Tibial nerve (tissue), 3 donors: ENCODE results near the gene C10orf67.

Experiments
- CTCF ChIP-seq, 5 experiments: fragments of 200-600 bp in 3 of 5; fragments of 450-650 bp in 2 of 5; sonication (generic) in 3 of 5; IDR thresholded peaks; one replicate each; pipeline ENCODE4 v1.5.1; 2016 to 2019; ENCODE audit warnings: antibody characterized with exemption in 5 of 5, mild to moderate bottlenecking in 3 of 5, moderate library complexity in 2 of 5
- POLR2A ChIP-seq, 2 donors: fragments of 450-650 bp; IDR thresholded peaks; one replicate each; pipeline ENCODE4 v1.6.1; 2017; ENCODE audit warnings: antibody characterized with exemption in 2 of 2, mild to moderate bottlenecking in 2 of 2, moderate library complexity in 2 of 2

- TF ChIP-seq CTCF (IDR thresholded peaks at IDR 0.05) = no peak
- TF ChIP-seq POLR2A (IDR thresholded peaks at IDR 0.05) = peak in 1 of 2 donors; percentile 42
Observed at GRCh38 chr10:23344241-23344841, at the start of gene C10orf67.
